Muscle of back (tissue), 11 donors: Measurements from ENCODE around the gene ECHS1. TPM values are rescaled to one million over a fixed set of nuclear protein-coding genes. Genes with fewer than 3 reads are reported as not detected.

Source experiments
- DNase-seq, 3 donors: peaks; one replicate each; pipeline versions ENCODE4 v3.0.0 to v3.0.0-alpha.2; 2013
- polyA plus RNA-seq, 10 donors: library from polyadenylated mRNA; unstranded; fragments of 120-200 nt; gene quantifications; one replicate each; pipeline ENCODE4 v1.2.1, GENCODE V29; 2013; ENCODE audit not compliant: insufficient read length in 10 of 10

Gene ECHS1
- polyA plus RNA-seq, 10 donors = 96.4 to 132 (median 123) TPM

DNA sequence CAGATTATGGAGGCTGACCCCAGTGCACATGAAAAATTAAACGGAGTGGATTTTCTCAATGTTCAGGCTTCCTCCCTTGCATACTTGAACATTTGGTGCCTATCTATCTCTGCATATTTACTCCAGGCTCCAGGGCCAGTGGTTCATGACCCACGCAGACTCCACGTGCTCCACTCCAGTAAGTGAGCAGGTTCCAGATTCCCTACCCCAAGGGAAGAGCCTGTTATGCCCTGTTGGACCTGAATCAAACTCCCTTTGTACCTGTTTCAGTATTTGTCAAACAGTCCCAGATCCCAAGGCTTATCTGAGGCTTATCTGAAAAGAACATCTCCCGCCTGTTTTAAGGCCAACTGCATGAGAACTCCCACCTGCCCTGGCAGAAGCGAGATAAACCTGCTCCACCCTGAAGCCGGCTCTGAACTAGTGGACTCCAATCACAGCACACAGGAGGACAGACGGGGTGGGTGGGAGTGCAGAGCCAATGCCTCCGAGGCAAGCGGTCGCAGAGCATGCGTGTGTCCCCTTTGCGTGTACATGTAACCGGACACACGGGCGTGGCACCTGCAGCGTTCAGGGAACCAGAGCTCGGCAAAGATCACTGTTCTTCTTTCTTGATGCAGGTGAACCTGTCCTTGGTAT, 13.1 kb downstream of the ECHS1 start:
- no peak for DNase-seq

DNA sequence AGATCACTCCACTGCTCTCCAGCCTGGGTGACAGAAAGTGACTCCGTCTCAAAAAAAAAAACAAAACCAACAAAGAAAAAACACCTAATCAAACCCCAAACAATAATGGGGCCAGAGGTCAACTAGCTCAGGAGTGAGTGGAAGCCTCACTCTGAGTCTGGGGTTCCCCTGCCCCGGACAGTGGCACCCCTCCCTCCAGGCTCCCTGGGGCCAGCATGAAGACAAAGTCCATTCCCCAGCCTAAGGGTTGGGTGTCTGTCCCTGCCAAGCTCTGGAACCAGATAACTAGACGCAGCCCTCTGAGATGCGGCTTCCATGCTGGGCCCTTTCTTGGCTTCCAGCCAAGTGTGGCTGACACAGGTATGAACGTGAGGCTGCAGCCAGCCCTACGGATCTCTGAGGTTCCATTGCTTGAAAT, 13.6 kb downstream of the ECHS1 start:
- no peak for DNase-seq

GRCh38 chr10:133358925-133359310, 14.2 kb downstream of the ECHS1 start:
- DNase-seq = no peak

DNA sequence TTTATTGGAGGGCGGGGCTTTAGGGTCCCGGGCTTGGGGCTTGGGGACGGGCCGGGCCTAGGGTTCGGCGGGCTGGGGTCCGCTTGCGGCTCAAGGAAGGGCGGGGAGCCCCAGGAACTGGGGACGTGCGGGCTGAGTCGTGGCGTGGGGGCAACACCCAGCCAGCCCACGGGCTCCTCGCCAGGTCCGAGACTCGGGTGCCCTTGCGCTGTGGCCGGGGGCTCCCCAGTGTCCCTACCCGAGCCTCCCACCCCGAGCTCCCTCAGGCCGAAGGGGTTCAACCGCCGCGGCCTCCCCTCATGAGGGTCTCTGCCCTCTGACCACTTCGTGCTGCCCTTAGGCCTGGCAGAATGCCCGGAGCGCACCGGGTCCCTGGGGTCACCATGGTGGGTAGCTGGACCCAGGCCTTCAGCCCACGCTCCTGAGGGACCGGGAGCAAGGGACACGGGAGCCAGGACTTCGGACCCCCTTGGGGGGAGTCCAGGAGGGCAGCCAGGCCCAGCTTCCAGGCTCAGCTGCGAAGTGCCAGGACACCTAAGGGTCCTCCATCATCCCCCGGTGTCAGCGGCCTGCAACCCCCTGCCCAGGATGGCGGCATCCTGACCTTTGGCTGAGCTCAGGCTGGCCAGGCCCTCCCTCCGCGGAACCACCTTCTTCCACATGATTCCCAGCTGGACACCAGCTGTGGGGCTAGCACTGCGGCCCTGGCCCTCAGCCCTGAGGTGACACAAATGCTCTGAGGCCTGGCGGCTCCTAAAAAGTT, 14.8 kb downstream of the ECHS1 start:
- DNase-seq = peak in 1 of 3 donors; percentile 33

DNA sequence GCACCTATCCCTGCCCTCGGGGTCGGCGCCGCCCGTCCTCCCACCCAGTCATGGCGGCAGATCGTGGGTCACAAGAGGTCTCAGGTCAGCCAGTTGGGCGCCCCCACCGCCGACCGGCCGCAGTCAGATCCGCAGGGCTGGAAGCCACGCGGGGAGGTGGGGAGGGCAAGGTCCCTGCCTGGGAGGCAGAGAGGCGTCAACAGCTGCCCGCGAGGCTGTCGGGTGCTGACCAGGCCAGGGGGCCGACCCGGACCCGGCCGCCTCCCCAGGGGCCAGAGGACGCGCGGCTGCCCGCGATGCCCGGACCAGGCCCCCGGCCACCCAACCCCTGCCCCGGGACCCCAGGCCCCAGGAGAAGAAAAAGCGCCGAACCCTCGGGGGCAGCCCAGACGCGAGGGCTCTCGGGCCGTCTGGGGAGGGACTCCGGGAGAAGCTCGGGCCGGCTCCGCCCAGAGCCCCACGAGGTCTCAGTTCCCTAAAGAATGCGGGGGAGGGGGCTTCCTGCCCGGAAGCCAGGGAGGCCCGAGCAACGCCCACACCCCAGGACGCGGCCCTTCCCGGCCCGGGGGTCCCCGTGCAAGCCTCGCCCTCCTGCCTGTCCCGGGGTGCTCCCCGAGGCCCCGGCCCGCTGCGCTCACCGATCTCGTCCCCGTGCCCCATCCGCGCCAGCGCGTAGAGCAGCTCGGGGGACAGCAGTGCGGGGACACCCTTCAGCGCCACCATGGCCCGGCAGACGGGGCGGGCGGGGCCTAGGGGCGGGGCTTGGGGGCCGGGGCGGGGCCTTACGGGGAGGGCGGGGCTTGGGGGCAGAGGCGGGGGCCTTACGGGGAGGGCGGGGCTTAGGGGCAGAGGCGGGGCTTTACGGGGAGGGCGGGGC, 15.6 kb downstream of the ECHS1 start, which contains the start of gene FUOM:
Gene FUOM (minus strand): TSS at position 735 of the 877 bp plus-strand sequence. CDS start 12 bp downstream, at position 723.
- peak in 2 of 3 donors; percentile 25 to 78 for DNase-seq

DNA sequence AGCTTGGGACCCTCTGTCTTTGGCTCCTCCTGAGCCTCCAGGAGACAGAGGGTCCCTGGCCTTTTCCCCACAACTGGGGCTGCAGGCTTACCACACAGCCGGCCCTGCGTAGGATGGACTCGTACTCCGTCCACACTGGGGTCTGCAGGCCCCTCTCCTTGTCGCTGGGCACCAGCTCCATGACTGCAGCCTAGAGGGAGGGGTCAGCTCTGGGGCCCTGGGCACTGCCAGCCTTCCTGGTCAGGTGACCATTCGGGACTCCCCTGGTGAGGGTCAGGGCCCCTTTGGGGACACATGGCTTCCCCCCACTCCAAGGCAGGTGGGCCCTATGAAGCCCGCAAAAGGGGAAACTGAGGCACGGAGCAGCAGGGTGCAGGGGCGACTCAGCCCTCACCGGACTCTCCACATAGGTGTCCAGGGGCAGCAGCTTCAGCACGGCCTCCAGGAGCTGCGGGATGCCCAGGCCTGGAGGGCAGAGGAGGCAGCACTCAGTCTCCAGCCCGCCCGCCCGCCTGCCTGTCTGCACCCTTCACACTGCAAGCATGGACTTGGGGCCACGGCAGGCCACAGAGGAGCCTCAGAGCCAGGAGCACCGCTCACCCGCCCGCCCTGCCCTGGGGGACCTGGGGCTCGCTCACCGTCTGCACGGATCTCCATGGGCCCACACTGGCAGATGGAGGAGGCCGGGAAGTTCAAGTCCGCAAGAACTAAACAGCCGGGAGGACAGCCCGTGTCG, 16.4 kb downstream of the ECHS1 start:
- no peak for DNase-seq

DNA sequence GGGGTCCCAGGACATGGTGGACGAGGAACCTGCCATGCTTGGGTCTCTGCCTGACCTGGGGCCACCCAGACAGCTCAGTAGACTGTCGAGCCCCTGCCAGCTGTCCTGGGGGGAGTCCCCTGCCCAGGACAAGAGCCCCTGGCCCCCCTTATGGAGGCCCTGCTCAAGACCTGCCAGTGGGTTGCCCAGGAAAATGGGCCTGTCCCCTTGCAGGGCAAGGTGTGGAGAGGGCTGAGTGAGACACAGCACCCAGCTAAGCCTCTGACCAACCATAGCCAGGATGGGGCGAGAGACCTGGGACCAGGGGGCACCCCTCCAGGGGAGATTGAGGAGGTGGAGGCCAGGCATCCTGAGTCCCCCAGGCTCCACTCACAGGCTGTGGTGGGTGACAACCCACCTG, 17.2 kb downstream of the ECHS1 start:
- no peak for DNase-seq

DNA sequence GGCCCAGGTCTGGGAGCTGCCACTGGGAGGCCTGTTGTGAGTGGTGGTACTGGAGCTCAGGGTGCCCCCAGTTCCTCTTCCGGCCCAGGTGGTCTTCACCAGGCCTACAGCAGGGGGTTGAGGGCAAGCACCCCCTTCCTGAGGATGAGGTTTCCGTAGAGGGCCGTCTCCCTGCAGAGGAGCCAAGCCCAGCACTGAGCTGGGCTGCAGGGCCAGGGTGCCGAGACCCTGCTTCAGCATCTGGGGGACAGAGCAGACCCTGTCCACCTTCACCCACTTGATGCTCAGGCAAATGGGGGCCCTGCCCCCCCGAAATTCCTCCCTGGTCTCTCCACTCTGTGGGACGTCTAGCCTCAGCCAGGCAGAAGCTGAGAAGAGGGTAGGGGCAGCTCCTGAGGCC, 17.9 kb downstream of the ECHS1 start:
- DNase-seq = no peak

GRCh38 chr10:133354672-133355240, 18.4 kb downstream of the ECHS1 start:
- no peak for DNase-seq

DNA sequence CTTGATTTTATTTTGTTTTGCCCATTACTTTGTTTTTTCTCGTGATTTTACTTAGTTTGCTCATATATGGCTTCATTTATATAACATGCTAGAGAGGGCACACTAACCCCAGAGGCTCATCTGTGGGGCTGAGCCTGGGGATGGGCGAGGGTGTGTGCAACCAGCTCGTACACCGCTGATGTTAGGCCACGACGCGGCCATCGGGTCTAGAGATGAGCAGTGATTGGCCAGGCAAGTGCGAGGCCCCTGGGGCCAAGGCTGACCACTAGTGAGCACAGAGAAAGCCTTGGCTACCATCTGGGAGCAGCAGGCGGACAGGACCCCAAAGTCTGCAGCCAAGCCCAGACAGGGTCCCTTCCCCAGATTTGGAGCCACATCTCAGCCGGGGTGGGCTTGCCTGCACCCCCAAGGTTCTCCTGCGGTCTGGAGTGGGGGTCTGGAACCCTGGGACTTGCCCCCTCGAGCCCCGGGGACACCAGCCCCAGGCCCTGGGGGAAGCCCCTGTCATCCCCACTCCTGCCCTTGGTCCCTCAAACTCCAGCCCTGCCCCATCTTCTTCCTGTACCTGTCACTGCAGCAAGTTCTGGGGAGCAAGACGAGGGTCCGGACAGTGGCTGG, 19.1 kb downstream of the ECHS1 start:
- DNase-seq = no peak

GRCh38 chr10:133353202-133353959, 19.8 kb downstream of the ECHS1 start:
- no peak for DNase-seq

DNA sequence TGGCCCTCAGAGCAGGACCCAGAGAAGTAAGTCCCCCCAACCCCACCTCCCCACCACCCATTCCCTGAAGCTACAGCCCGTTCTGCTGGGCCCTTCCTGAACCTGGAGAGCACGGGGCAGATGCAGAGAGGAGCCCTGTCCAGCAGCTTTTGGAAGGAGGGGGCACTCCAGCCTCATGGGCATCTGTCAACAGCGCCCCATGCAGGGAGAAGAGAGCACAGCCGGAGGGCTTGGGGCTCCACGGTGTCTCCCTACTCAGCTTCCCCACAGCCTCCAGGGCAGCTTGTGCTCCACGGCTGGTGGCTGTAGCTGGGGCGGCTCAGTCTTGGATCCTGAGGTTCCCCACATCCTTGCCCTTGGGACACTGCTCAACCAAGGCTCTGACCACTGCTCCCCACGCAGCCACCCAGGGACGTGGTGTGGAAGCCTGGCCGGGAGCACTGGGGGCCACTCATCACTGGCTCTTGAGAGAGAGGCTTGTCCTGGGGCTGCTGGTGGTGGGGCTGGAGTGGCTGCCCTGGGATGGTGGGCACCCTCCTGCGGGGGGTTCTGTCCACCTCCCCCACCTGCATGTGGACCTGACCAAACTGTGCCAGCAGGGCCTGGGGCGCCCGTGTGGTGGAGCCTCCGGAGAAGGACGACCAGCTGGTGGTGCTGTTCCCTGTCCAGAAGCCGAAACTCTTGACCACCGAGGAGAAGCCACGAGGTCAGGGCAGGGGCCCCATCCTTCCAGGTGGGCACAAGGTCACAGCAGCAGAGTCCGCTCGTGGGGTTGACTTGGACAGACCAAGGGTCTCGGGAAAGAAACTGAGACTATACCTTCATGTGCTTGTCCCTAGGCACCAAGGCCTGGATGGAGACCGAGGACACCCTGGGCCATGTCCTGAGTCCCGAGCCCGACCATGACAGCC, 21.5 kb downstream of the ECHS1 start:
- no peak for DNase-seq

DNA sequence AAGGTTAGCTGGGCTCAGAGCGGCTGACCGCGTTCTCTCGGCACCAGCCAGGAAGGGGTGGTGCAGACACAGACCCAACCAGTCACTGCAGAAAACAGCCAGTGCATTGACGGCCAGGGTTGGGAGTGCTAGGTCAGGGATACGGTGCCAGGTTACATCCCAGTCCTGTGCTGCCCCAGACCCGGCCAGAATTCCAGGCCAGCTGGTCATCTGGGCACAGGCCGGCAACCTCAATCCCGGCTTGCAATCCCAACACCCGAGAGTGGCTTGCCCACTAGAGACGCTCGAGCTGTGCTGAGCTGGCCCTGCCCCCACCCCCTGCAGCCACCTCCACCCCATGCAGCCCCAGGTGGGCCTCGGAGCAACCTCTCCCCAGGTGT, 22.2 kb downstream of the ECHS1 start:
- DNase-seq = no peak

DNA sequence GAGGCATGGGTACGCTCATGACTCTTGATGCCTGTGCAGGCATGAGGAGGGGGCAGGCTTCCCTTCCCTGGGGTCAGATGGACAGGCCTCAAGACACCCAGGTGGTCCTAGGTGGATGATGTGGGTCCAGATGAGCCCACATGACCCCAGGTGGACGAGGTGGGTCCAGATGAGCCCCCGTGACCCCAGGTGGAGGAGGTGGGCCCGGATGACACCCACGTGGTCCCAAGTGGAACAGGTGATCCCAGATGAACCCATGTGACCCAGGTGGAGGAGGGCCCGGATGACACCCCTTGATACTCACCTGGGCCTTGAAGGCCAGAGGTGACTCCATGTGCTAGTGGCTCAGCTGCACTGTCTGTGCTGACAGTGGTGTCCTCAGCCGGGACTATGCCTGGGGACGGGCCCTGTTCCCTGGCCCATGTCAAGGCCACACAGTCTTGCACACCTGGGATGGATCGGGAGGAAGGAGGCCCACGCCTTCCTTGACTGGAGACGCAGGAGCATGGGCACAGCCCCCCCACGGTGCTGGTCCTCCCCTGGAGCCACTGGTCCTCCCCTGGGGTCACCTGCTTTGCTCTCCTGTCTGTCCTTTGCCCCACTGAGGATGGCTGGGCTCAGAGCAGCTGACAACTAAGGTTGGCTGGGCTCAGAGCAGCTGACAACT, 22.7 kb downstream of the ECHS1 start:
- DNase-seq = no peak

GRCh38 chr10:133349577-133350011, 23.6 kb downstream of the ECHS1 start:
- DNase-seq = no peak

GRCh38 chr10:133349160-133349568, 24.0 kb downstream of the ECHS1 start:
- DNase-seq = no peak

GRCh38 chr10:133347710-133348517, 25.2 kb downstream of the ECHS1 start:
- DNase-seq = no peak
